ENCODE measurements around the gene ZSCAN4.

DNA sequence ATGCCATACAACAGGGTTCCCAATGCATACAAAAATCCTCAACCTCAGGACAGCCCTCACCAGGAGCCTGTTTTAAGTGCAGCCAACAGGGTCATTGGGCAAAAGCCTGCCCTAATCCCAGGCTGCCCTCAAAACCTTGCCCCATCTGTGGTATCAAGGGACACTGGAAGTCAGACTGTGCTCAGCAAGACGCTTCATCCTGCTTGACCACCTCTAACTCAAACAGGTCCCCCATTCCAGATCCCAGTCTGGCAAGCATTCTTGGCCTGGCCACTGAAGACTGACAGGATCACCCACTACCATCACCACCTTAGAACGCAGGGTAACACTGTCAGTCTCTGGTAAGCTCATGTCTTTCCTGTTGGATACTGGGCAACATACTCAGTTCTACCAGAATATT is 15.0 kb upstream of the ZSCAN4 start:
- TF ChIP-seq, protein P1, sequence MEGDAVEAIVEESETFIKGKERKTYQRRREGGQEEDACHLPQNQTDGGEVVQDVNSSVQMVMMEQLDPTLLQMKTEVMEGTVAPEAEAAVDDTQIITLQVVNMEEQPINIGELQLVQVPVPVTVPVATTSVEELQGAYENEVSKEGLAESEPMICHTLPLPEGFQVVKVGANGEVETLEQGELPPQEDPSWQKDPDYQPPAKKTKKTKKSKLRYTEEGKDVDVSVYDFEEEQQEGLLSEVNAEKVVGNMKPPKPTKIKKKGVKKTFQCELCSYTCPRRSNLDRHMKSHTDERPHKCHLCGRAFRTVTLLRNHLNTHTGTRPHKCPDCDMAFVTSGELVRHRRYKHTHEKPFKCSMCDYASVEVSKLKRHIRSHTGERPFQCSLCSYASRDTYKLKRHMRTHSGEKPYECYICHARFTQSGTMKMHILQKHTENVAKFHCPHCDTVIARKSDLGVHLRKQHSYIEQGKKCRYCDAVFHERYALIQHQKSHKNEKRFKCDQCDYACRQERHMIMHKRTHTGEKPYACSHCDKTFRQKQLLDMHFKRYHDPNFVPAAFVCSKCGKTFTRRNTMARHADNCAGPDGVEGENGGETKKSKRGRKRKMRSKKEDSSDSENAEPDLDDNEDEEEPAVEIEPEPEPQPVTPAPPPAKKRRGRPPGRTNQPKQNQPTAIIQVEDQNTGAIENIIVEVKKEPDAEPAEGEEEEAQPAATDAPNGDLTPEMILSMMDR (IDR thresholded peaks at IDR 0.05): no peak
- TF ChIP-seq POLR2A (IDR thresholded peaks at IDR 0.05): no peak

All from heart left ventricle (tissue), 13 donors.